Inferior parietal cortex (tissue), 1 donor: ENCODE data around the gene DVL1.

Experiments used
- DNase-seq: peaks from one replicate; pipeline ENCODE4 v3.0.0-alpha.2; 2016; ENCODE audit errors: extremely low spot score

Gene DVL1

GRCh38 chr1:1356796-1357401 lies 7.7 kb upstream of the DVL1 start:
- DNase-seq: no peak

GRCh38 chr1:1356166-1356795 lies 7.1 kb upstream of the DVL1 start:
- DNase-seq: no peak

- no peak for DNase-seq
These were observed 6.2 kb upstream of the DVL1 start for GRCh38 chr1:1355416-1355815.

- DNase-seq: no peak
These were observed 5.3 kb upstream of the DVL1 start for GRCh38 chr1:1354271-1355247.

GRCh38 chr1:1353389-1354151 lies 4.4 kb upstream of the DVL1 start:
- DNase-seq: no peak

GRCh38 chr1:1352786-1353388 lies 3.7 kb upstream of the DVL1 start:
- DNase-seq: no peak

- DNase-seq: no peak
These were observed 2.6 kb upstream of the DVL1 start for GRCh38 chr1:1351511-1352427.

- DNase-seq: no peak
These were observed 580 bp downstream of the DVL1 start for GRCh38 chr1:1348420-1349255.

GRCh38 chr1:1347663-1348419 lies 1.4 kb downstream of the DVL1 start:
- no peak for DNase-seq

- DNase-seq: no peak
These were observed 2.1 kb downstream of the DVL1 start for GRCh38 chr1:1347026-1347595.

- DNase-seq: no peak
These were observed 2.7 kb downstream of the DVL1 start for GRCh38 chr1:1346501-1346890.

GRCh38 chr1:1345860-1346500 lies 3.2 kb downstream of the DVL1 start:
- DNase-seq: no peak

GRCh38 chr1:1345384-1345783 lies 3.8 kb downstream of the DVL1 start:
- no peak for DNase-seq

GRCh38 chr1:1344655-1345361 lies 4.4 kb downstream of the DVL1 start:
- DNase-seq: no peak

- DNase-seq: no peak
These were observed 5.3 kb downstream of the DVL1 start for GRCh38 chr1:1343811-1344421.

GRCh38 chr1:1342584-1343115 lies 6.6 kb downstream of the DVL1 start:
- no peak for DNase-seq
